Measurements from ENCODE around the gene WDR48.
A peak's percentile ranks its signal among the peaks of the same experiment; 100 is the strongest.

WDR48 gene

GRCh38 chr3:39019299-39019698, 32.5 kb upstream of the WDR48 start:
- no peak for DNase-seq (ENCODE audit: low read depth)
- TF ChIP-seq CTCF (IDR thresholded peaks at IDR 0.05; ENCODE audit: low read length, missing control alignments): no peak

GRCh38 chr3:39021029-39021428, 30.8 kb upstream of the WDR48 start:
- TF ChIP-seq CTCF (IDR thresholded peaks at IDR 0.05; ENCODE audit: low read length, missing control alignments): no peak
- no peak for DNase-seq (ENCODE audit: low read depth)
- H3K4me3 ChIP-seq (replicated peaks; ENCODE audit: low read depth, low read length): no peak overlapping the region

More at GRCh38 chr3:39019299-39019698, 32.5 kb upstream of the WDR48 start:
- H3K4me3 ChIP-seq (replicated peaks; ENCODE audit: low read depth, low read length): no peak overlapping the region

- TF ChIP-seq CTCF (IDR thresholded peaks at IDR 0.05; ENCODE audit: low read length, missing control alignments): no peak
- no peak overlapping the region for H3K4me3 ChIP-seq (replicated peaks; ENCODE audit: low read depth, low read length)
- no peak for DNase-seq (ENCODE audit: low read depth)
Observed at GRCh38 chr3:39021465-39022285, 30.1 kb upstream of the WDR48 start.

- no peak for DNase-seq (ENCODE audit: low read depth)
- TF ChIP-seq CTCF (IDR thresholded peaks at IDR 0.05; ENCODE audit: low read length, missing control alignments): no peak
- no peak overlapping the region for H3K4me3 ChIP-seq (replicated peaks; ENCODE audit: low read depth, low read length)
Observed at GRCh38 chr3:39022286-39022630, 29.6 kb upstream of the WDR48 start.

- no peak for TF ChIP-seq CTCF (IDR thresholded peaks at IDR 0.05; ENCODE audit: low read length, missing control alignments)
Observed at GRCh38 chr3:39024497-39024896, 27.3 kb upstream of the WDR48 start.

GRCh38 chr3:39025222-39025970, 26.4 kb upstream of the WDR48 start:
- peak; percentile 13 for DNase-seq (ENCODE audit: low read depth)
- TF ChIP-seq CTCF (IDR thresholded peaks at IDR 0.05; ENCODE audit: low read length, missing control alignments): no peak
- H3K4me3 ChIP-seq (replicated peaks; ENCODE audit: low read depth, low read length): no peak overlapping the region

More at GRCh38 chr3:39024497-39024896, 27.3 kb upstream of the WDR48 start:
- no peak for DNase-seq (ENCODE audit: low read depth)
- no peak overlapping the region for H3K4me3 ChIP-seq (replicated peaks; ENCODE audit: low read depth, low read length)

All from fibroblast of pulmonary artery (primary cell).